SU-DHL-6 (cell line): Measurements from ENCODE around the gene DLG2.

Experiments used
- EZH2phosphoT487 ChIP-seq: fragments of 200-600 bp; sonication (generic), shearing (Covaris generic); conservative IDR thresholded peaks from 2 replicates; pipeline ENCODE4 v1.6.1; 2018; ENCODE audit warnings: mild to moderate bottlenecking, antibody characterized with exemption, low read length, moderate library complexity, mixed read lengths
- TF ChIP-seq, protein P1 (sequence below): fragments of 200-600 bp; sonication (generic); IDR thresholded peaks from one replicate; pipeline ENCODE4 v1.5.1; 2017; ENCODE audit warnings: antibody characterized with exemption, mild to moderate bottlenecking, low read length, moderate library complexity; ENCODE audit not compliant: insufficient read depth, poor library complexity, severe bottlenecking

DNA sequence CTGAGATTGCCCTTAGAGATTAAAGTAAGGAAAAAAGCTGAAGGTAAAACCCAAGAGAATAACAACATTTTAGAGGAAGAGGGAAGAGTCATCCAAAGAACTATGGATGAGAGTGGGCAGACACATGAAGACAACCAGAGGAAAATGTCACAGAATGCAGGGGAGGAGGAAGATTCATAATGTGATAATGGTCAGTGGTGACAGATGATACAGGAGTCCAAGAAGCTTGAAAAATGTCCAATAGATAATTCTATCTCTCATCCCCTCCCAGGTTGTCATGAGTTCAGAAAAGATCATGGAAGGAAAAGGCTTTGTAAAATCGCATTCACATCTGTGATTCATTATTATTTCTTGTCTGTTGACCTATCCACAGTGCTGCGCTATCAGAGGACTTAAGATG lies 2058.6 kb downstream of the DLG2 start:
- TF ChIP-seq, protein P1, sequence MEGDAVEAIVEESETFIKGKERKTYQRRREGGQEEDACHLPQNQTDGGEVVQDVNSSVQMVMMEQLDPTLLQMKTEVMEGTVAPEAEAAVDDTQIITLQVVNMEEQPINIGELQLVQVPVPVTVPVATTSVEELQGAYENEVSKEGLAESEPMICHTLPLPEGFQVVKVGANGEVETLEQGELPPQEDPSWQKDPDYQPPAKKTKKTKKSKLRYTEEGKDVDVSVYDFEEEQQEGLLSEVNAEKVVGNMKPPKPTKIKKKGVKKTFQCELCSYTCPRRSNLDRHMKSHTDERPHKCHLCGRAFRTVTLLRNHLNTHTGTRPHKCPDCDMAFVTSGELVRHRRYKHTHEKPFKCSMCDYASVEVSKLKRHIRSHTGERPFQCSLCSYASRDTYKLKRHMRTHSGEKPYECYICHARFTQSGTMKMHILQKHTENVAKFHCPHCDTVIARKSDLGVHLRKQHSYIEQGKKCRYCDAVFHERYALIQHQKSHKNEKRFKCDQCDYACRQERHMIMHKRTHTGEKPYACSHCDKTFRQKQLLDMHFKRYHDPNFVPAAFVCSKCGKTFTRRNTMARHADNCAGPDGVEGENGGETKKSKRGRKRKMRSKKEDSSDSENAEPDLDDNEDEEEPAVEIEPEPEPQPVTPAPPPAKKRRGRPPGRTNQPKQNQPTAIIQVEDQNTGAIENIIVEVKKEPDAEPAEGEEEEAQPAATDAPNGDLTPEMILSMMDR: no peak
- no peak for TF ChIP-seq EZH2phosphoT487
